Left forelimb (tissue), 1 donor: Measurements from ENCODE around the gene TUBA1C.
"Not testable (repeated sequence)": the region's sequence is repeated elsewhere in the genome, so short reads cannot be mapped to it uniquely, and the experiment has no call there.

Experiments used
- DNase-seq: peaks from one replicate; pipeline ENCODE4 v3.0.0-alpha.2; 2018; ENCODE audit warnings: low spot score

TUBA1C gene

GRCh38 chr12:49310451-49311000, 45.6 kb downstream of the TUBA1C start:
- DNase-seq, result not testable (repeated sequence)

- DNase-seq, result no peak
Measured at GRCh38 chr12:49314811-49315210, 49.9 kb downstream of the TUBA1C start.

- DNase-seq, result not testable (repeated sequence)
Measured at GRCh38 chr12:49317118-49317517, 52.2 kb downstream of the TUBA1C start.

- DNase-seq, result not testable (repeated sequence)
Measured at GRCh38 chr12:49320411-49321103, 55.7 kb downstream of the TUBA1C start.

- DNase-seq, result no peak
Measured at GRCh38 chr12:49322367-49322707, 57.5 kb downstream of the TUBA1C start.

- DNase-seq, result peak; percentile 98
Measured at GRCh38 chr12:49322708-49323523, 58.0 kb downstream of the TUBA1C start, which contains the start of gene TROAP. Gene TROAP (plus strand): TSS chr12:49323255. CDS start chr12:49323609, 354 bp downstream.

GRCh38 chr12:49323524-49324097, 58.7 kb downstream of the TUBA1C start:
- DNase-seq, result no peak
